ENCODE measurements around the gene ZDHHC20.

Gene ZDHHC20

GRCh38 chr13:21324803-21325202 is 134.3 kb downstream of the ZDHHC20 start:
- no peaks in the 10 kb centered on the region for H3K9me2 ChIP-seq (replicated peaks; ENCODE audit: control insufficient read depth, low read length)
- no peak overlapping the region for H3K4me2 ChIP-seq (ENCODE audit: low read length)
- H3K27ac ChIP-seq (ENCODE audit: low read depth, low read length): no peak overlapping the region
- H3K9me3 ChIP-seq (ENCODE audit: control insufficient read depth, insufficient read depth, low read length): no peaks in the 10 kb centered on the region
- no peak overlapping the region for H3K4me3 ChIP-seq (ENCODE audit: low read length)
- no peaks in the 10 kb centered on the region for H3K36me3 ChIP-seq (ENCODE audit: control insufficient read depth, low read length)
- TF ChIP-seq, protein P1, sequence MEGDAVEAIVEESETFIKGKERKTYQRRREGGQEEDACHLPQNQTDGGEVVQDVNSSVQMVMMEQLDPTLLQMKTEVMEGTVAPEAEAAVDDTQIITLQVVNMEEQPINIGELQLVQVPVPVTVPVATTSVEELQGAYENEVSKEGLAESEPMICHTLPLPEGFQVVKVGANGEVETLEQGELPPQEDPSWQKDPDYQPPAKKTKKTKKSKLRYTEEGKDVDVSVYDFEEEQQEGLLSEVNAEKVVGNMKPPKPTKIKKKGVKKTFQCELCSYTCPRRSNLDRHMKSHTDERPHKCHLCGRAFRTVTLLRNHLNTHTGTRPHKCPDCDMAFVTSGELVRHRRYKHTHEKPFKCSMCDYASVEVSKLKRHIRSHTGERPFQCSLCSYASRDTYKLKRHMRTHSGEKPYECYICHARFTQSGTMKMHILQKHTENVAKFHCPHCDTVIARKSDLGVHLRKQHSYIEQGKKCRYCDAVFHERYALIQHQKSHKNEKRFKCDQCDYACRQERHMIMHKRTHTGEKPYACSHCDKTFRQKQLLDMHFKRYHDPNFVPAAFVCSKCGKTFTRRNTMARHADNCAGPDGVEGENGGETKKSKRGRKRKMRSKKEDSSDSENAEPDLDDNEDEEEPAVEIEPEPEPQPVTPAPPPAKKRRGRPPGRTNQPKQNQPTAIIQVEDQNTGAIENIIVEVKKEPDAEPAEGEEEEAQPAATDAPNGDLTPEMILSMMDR (IDR thresholded peaks at IDR 0.05; ENCODE audit: low read depth, low read length, poor library complexity, severe bottlenecking): no peak
- no peak for TF ChIP-seq EZH2phosphoT487 (IDR thresholded peaks at IDR 0.05; ENCODE audit: borderline replicate concordance, low read length)
- no peaks in the 10 kb centered on the region for H4K20me1 ChIP-seq (ENCODE audit: control insufficient read depth, insufficient read depth, low read depth, low read length)
- H3F3A ChIP-seq (ENCODE audit: control insufficient read depth, insufficient read depth): no peaks in the 10 kb centered on the region
- no peaks in the 10 kb centered on the region for H3K27me3 ChIP-seq (ENCODE audit: control insufficient read depth, low read length)
- no peaks in the 10 kb centered on the region for H3K4me1 ChIP-seq (ENCODE audit: control insufficient read depth, low read length)
- H3K79me2 ChIP-seq (ENCODE audit: control insufficient read depth, low read length): no peaks in the 10 kb centered on the region

- no peak overlapping the region for H3K4me2 ChIP-seq (ENCODE audit: low read length)
- H3F3A ChIP-seq (ENCODE audit: control insufficient read depth, insufficient read depth): no peaks in the 10 kb centered on the region
- H3K79me2 ChIP-seq (ENCODE audit: control insufficient read depth, low read length): no peaks in the 10 kb centered on the region
- TF ChIP-seq EZH2phosphoT487 (IDR thresholded peaks at IDR 0.05; ENCODE audit: borderline replicate concordance, low read length): no peak
- TF ChIP-seq, protein P1 (IDR thresholded peaks at IDR 0.05; ENCODE audit: low read depth, low read length, poor library complexity, severe bottlenecking): no peak
- H3K27me3 ChIP-seq (ENCODE audit: control insufficient read depth, low read length): no peaks in the 10 kb centered on the region
- H3K4me3 ChIP-seq (ENCODE audit: low read length): no peak overlapping the region
- no peaks in the 10 kb centered on the region for H4K20me1 ChIP-seq (ENCODE audit: control insufficient read depth, insufficient read depth, low read depth, low read length)
- no peaks in the 10 kb centered on the region for H3K9me2 ChIP-seq (replicated peaks; ENCODE audit: control insufficient read depth, low read length)
- H3K36me3 ChIP-seq (ENCODE audit: control insufficient read depth, low read length): no peaks in the 10 kb centered on the region
- no peaks in the 10 kb centered on the region for H3K4me1 ChIP-seq (ENCODE audit: control insufficient read depth, low read length)
- no peak overlapping the region for H3K27ac ChIP-seq (ENCODE audit: low read depth, low read length)
- H3K9me3 ChIP-seq (ENCODE audit: control insufficient read depth, insufficient read depth, low read length): no peaks in the 10 kb centered on the region
These were observed 136.1 kb downstream of the ZDHHC20 start for GRCh38 chr13:21322988-21323387.

All from DOHH2 (cell line).